Mucosa of stomach (tissue), 1 donor: ENCODE data around the gene SLC7A1.
"Not testable (repeated sequence)": the region's sequence is repeated elsewhere in the genome, so short reads cannot be mapped to it uniquely, and the experiment has no call there.

ENCODE experiments used
- H3K27me3 ChIP-seq: one replicate; pipeline ENCODE4 v1.7.0; 2013; ENCODE audit warnings: mild to moderate bottlenecking, low read length; ENCODE audit not compliant: control insufficient read depth, insufficient read depth
- H3K36me3 ChIP-seq: one replicate; pipeline ENCODE4 v1.7.0; 2013; ENCODE audit warnings: low read length; ENCODE audit not compliant: control insufficient read depth, insufficient read depth
- H3K4me1 ChIP-seq: one replicate; pipeline ENCODE4 v1.7.0; 2013; ENCODE audit warnings: mild to moderate bottlenecking, low read length; ENCODE audit not compliant: control insufficient read depth, insufficient read depth
- H3K4me3 ChIP-seq: one replicate; pipeline ENCODE4 v1.7.0; 2013; ENCODE audit warnings: low read length
- H3K9ac ChIP-seq: one replicate; pipeline ENCODE4 v1.7.0; 2013; ENCODE audit warnings: mild to moderate bottlenecking, low read length, moderate library complexity
- H3K9me3 ChIP-seq: one replicate; pipeline ENCODE4 v1.7.0; 2013; ENCODE audit warnings: mild to moderate bottlenecking, low read length, moderate library complexity; ENCODE audit not compliant: control insufficient read depth
- donor health status: Pancreatic carcinoma.

The SLC7A1 gene

GRCh38 chr13:29595380-29596063 lies at the start of gene SLC7A1:
Gene SLC7A1 (minus strand): TSS chr13:29595688. CDS start chr13:29536188, 59,500 bp downstream.
- Histone ChIP-seq H3K27me3 (peaks cover 4% of the 10 kb centered on the region), H3K4me3 (peak within 1 kb of the TSS; percentile 61), H3K36me3 (no peaks in the 10 kb centered on the region), H3K9me3 (no peaks in the 10 kb centered on the region), H3K4me1 (no peaks in the 10 kb centered on the region), H3K9ac (peak within 1 kb of the TSS; percentile 87)

- Histone ChIP-seq H3K9me3 (no peaks in the 10 kb centered on the region), H3K27me3 (no peaks in the 10 kb centered on the region), H3K4me3 (no peak overlapping the region), H3K9ac (no peak overlapping the region), H3K4me1 (no peaks in the 10 kb centered on the region), H3K36me3 (no peaks in the 10 kb centered on the region)
These were observed 45.2 kb upstream of the SLC7A1 start for GRCh38 chr13:29640665-29641064.

DNA sequence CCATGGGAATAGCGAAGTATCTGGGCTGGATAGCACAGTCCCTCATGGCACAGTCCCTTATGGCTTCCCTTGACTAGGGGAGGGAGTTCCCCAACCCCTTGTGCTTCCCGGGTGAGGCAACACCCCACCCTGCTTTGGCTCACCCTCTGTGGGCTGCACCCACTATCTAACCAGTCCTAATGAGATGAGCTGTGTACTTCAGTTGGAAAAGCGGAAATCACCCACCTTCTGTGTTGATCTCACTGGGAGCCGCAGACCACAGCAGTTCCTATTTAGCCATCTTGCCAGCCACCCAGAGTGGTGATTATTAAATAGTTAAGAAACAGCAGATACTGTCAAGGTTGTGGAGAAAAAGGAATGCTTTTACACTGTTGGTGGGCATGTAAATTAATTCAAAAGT lies 41.3 kb upstream of the SLC7A1 start:
- H3K27me3 ChIP-seq, H3K36me3 ChIP-seq, H3K4me3 ChIP-seq, H3K4me1 ChIP-seq, H3K9ac ChIP-seq, H3K9me3 ChIP-seq: not testable (repeated sequence)

DNA sequence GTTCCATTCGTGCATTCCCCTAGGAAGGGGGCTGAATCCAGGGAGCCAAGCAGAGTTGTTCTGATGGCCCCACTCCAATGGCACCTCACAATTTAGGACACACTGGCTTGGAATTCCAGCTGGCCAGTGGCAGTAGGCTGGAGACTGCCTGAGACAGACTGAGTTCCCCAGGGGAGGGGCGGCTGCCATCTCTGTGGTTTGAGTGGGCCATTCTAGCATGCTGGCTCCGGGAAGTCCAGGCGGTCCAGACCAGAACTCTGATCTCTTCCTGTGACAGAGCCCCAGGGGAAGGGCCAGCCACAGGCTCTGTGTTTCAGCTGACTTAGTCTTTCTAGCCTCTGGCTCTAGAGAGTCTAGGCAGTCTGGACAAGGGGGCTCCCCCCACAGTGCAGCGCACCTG lies 29.5 kb upstream of the SLC7A1 start:
- Histone ChIP-seq H3K9me3 (no peaks in the 10 kb centered on the region), H3K9ac (no peak overlapping the region), H3K27me3 (no peaks in the 10 kb centered on the region), H3K4me1 (no peaks in the 10 kb centered on the region), H3K4me3 (no peak overlapping the region), H3K36me3 (no peaks in the 10 kb centered on the region)

DNA sequence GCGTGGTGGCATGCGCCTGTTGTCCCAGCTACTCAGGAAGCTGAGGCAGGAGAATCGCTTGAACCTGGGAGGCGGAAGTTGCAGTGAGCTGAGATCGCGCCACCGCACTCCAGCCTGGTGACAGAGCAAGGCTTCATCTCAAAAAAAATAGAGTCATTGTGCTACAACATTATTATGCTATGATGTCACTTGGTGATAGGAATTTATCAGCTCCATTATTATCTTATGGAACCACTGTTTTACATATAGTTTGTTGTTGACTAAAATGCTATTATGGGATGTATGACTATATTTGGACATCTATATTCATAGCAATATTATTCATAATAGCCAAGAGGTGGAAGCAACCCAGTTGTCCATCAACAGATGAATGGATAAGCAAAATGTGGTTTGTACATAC lies 26.4 kb upstream of the SLC7A1 start:
- H3K27me3 ChIP-seq, result no peaks in the 10 kb centered on the region
- H3K4me1 ChIP-seq, result no peaks in the 10 kb centered on the region
- H3K36me3 ChIP-seq, result no peaks in the 10 kb centered on the region
- no peak overlapping the region for H3K9ac ChIP-seq
- no peaks in the 10 kb centered on the region for H3K9me3 ChIP-seq
- no peak overlapping the region for H3K4me3 ChIP-seq

- H3K4me1 ChIP-seq, result no peaks in the 10 kb centered on the region
These were observed 25.7 kb upstream of the SLC7A1 start for GRCh38 chr13:29621051-29621800.

GRCh38 chr13:29619995-29620394 lies 24.5 kb upstream of the SLC7A1 start:
- Histone ChIP-seq H3K27me3 (no peaks in the 10 kb centered on the region), H3K4me3 (no peak overlapping the region), H3K36me3 (no peaks in the 10 kb centered on the region), H3K9me3 (no peaks in the 10 kb centered on the region), H3K4me1 (no peaks in the 10 kb centered on the region), H3K9ac (no peak overlapping the region)

More at GRCh38 chr13:29621051-29621800, 25.7 kb upstream of the SLC7A1 start:
- no peaks in the 10 kb centered on the region for H3K27me3 ChIP-seq
- no peaks in the 10 kb centered on the region for H3K36me3 ChIP-seq
- H3K4me3 ChIP-seq, result no peak overlapping the region
- no peak overlapping the region for H3K9ac ChIP-seq
- no peaks in the 10 kb centered on the region for H3K9me3 ChIP-seq

- no peaks in the 10 kb centered on the region for H3K4me1 ChIP-seq
- no peak overlapping the region for H3K9ac ChIP-seq
- no peak overlapping the region for H3K4me3 ChIP-seq
- no peaks in the 10 kb centered on the region for H3K27me3 ChIP-seq
- no peaks in the 10 kb centered on the region for H3K9me3 ChIP-seq
- H3K36me3 ChIP-seq, result no peaks in the 10 kb centered on the region
These were observed 17.6 kb upstream of the SLC7A1 start for GRCh38 chr13:29613101-29613500.

DNA sequence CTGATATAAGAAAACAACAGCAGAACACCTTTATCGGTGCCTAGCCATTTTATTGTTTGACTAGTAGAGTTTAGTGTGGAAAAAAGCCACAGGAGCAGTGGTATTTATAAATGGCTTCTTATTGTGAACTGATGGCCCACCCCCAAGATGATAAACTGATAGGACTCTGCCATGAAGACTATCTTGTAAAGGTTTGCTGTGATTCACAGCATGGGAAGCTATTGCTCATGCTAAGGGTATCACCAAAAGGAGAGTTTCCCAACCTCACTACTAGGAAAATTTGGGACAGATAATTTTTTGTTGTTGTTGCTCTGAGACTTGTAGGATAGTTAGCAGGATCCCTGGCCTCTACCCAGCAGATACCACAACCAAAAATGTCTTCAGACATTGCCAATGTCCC lies 12.0 kb upstream of the SLC7A1 start:
- Histone ChIP-seq H3K9me3 (no peaks in the 10 kb centered on the region), H3K36me3 (no peaks in the 10 kb centered on the region), H3K4me3 (no peak overlapping the region), H3K9ac (no peak overlapping the region), H3K27me3 (no peaks in the 10 kb centered on the region), H3K4me1 (no peaks in the 10 kb centered on the region)

DNA sequence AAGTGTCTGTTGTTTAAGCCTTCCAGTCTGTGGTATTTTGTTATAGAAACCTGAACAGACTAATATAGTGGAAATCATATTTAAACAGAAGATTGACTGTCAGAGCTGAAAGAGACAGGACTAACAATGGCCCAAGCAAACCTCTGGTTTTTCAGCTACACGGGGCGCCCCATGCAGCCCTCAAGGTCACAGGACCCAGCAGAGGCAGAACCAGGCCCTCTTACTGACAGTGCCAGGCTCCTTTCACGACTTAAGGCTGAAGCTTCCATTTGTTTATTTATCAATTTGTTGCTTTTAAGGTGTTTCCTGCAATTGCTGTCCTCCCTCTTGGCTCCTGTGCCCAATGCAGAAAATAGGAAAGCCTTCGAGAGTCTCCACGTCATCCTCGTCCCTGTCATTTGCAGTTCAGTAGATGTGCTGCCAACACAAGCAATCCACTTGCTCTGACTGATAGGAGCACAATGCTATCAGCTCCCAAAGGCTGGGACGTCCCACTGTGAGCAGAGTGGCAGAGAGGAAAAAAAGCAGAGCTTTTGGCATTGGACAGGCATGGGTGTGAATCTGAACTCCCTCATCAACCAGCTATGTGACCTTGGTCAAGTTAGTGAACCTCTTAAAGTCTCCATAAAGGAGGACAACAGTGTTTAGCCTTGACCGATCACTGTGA lies 10.5 kb upstream of the SLC7A1 start:
- no peaks in the 10 kb centered on the region for H3K36me3 ChIP-seq

DNA sequence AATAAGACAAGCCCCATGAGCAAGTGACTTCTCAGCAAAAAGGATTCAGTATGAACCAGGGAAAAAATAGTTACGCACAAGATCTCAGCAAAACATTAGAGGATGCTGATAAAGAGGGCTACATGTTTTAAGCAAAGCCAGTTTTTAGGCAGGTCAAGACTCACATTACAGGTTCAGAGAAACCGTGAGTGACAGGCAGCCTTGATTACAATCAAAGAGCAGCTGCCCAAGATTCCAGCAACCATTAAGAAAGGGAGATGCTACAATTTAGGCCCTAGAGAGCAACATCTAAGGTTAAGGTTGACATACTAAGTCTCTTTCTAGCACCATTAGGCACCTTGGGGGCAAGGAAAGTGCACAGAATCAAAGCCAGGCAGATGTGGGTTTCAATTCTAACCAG lies 2.8 kb upstream of the SLC7A1 start:
- peaks cover 4% of the 10 kb centered on the region for H3K27me3 ChIP-seq
- no peaks in the 10 kb centered on the region for H3K9me3 ChIP-seq
- no peak overlapping the region for H3K9ac ChIP-seq
- no peaks in the 10 kb centered on the region for H3K4me1 ChIP-seq
- no peaks in the 10 kb centered on the region for H3K36me3 ChIP-seq
- H3K4me3 ChIP-seq, result no peak overlapping the region

More for the DNA sequence above, 10.5 kb upstream of the SLC7A1 start:
- Histone ChIP-seq H3K4me1 (no peaks in the 10 kb centered on the region), H3K9ac (no peak overlapping the region), H3K27me3 (no peaks in the 10 kb centered on the region), H3K4me3 (no peak overlapping the region), H3K9me3 (no peaks in the 10 kb centered on the region)

DNA sequence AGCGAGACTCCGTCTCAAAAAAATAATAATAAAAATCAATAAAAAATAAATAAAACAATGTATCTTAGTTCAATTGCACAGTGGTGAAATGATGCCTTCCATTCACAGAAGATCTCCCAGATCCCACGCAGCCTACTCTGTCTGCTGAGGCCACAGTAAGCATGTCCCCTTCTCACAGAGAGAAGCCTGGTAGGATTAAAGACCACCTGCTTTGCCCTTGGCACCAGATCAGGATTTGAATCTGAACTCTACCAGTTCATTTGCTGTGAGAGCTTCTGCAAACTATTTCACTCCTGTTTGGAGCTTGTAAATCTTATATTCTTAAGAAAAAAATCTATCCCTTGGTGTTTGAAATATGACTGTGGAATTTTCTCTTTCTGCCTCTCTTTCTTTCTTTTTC lies 2.2 kb upstream of the SLC7A1 start:
- no peaks in the 10 kb centered on the region for H3K9me3 ChIP-seq
- H3K9ac ChIP-seq, result no peak overlapping the region
- no peak overlapping the region for H3K4me3 ChIP-seq
- H3K27me3 ChIP-seq, result peaks cover 4% of the 10 kb centered on the region
- H3K4me1 ChIP-seq, result no peaks in the 10 kb centered on the region
- H3K36me3 ChIP-seq, result no peaks in the 10 kb centered on the region
